IMR-90 (cell line): ENCODE data around the gene PLB1. TPM values are rescaled to one million over a fixed set of nuclear protein-coding genes. Genes with fewer than 3 reads are reported as not detected.

Source experiments
- ATAC-seq: fragments of 200-7000 bp; cut with Tn5 transposase; 2 replicates; pipeline ENCODE4 v1.9.1; 2020; ENCODE audit warnings: low read depth, mild to moderate bottlenecking, moderate library complexity
- BruUV-seq: library from RNA; stranded (reverse); fragments of 400-500 nt; replicated peaks from 2 replicates; lab custom pipeline; 2021; lab: Mats Ljungman, UMichigan
- CTCF ChIA-PET: fragments of 300-600 bp; formaldehyde crosslinking; extraction: SDS; loops from one replicate; lab custom pipeline; 2021; ENCODE audit warnings: antibody characterized with exemption; lab: Yijun Ruan, JAX
- POLR2A ChIA-PET: fragments of 300-600 bp; sonication (Branson Sonifier 250); formaldehyde crosslinking; loops from one replicate; lab custom pipeline; 2022; ENCODE audit warnings: antibody characterized with exemption; ENCODE audit not compliant: unreplicated experiment; lab: Charles Lee
- DNase-seq: peaks from one replicate; pipeline ENCODE4 v3.0.0; 2013
- H2AFZ ChIP-seq: replicated peaks from 2 replicates; pipeline ENCODE3; 2013; ENCODE audit warnings: low read length, mild to moderate bottlenecking; ENCODE audit not compliant: poor library complexity
- H2AK5ac ChIP-seq: 2 replicates; pipeline ENCODE4 v1.6.1; 2013; ENCODE audit warnings: low read depth, low read length, inconsistent platforms
- H2AK9ac ChIP-seq: replicated peaks from 2 replicates; pipeline ENCODE3; 2013; ENCODE audit warnings: mild to moderate bottlenecking, low read depth, low read length, moderate library complexity; ENCODE audit not compliant: poor library complexity
- H2BK120ac ChIP-seq: 2 replicates; pipeline ENCODE4 v1.6.1; 2013; ENCODE audit warnings: low read depth, low read length, inconsistent platforms
- H2BK15ac ChIP-seq: 3 replicates; pipeline ENCODE4 v1.6.1; 2013; ENCODE audit warnings: low read depth, low read length, inconsistent platforms
- H2BK20ac ChIP-seq: 2 replicates; pipeline ENCODE4 v1.6.1; 2013; ENCODE audit warnings: low read depth, mild to moderate bottlenecking, inconsistent platforms, low read length, moderate library complexity
- H2BK5ac ChIP-seq: 2 replicates; pipeline ENCODE4 v1.6.1; 2013; ENCODE audit warnings: mild to moderate bottlenecking, low read depth, low read length, inconsistent platforms; ENCODE audit not compliant: poor library complexity, severe bottlenecking
- H3K14ac ChIP-seq: replicated peaks from 2 replicates; pipeline ENCODE4 v1.6.1; 2013; ENCODE audit warnings: low read depth, low read length, inconsistent platforms
- H3K18ac ChIP-seq: 2 replicates; pipeline ENCODE4 v1.6.1; 2013; ENCODE audit warnings: low read depth, low read length, control low read depth
- H3K23ac ChIP-seq: 2 replicates; pipeline ENCODE4 v1.6.1; 2013; ENCODE audit warnings: low read depth, low read length, inconsistent platforms
- H3K27ac ChIP-seq: 2 replicates; pipeline ENCODE4 v1.5.1; 2013; ENCODE audit warnings: mild to moderate bottlenecking, control low read depth, low read length; ENCODE audit not compliant: insufficient read depth
- H3K27me3 ChIP-seq: 2 replicates; pipeline ENCODE4 v1.6.1; 2013; ENCODE audit warnings: low read length; ENCODE audit not compliant: control insufficient read depth, insufficient read depth
- H3K36me3 ChIP-seq: 2 replicates; pipeline ENCODE4 v1.6.1; 2013; ENCODE audit warnings: low read length, mixed read lengths; ENCODE audit not compliant: control insufficient read depth, insufficient read depth
- H3K4ac ChIP-seq: 2 replicates; pipeline ENCODE4 v1.6.1; 2013; ENCODE audit warnings: low read depth, low read length, inconsistent platforms
- H3K4me1 ChIP-seq: 2 replicates; pipeline ENCODE4 v1.6.1; 2013; ENCODE audit warnings: low read length, mixed read lengths; ENCODE audit not compliant: control insufficient read depth, insufficient read depth
- H3K4me2 ChIP-seq: 2 replicates; pipeline ENCODE4 v1.6.1; 2013; ENCODE audit warnings: low read depth, mild to moderate bottlenecking, control low read depth, low read length, moderate library complexity
- H3K4me3 ChIP-seq: 2 replicates; pipeline ENCODE4 v1.5.1; 2013; ENCODE audit warnings: low read depth, mild to moderate bottlenecking, control low read depth, low read length, moderate library complexity; ENCODE audit not compliant: insufficient read depth
- H3K56ac ChIP-seq: 2 replicates; pipeline ENCODE4 v1.6.1; 2013; ENCODE audit warnings: low read length, inconsistent platforms; ENCODE audit not compliant: insufficient read depth; ENCODE audit errors: extremely low read depth
- H3K79me1 ChIP-seq, 2 experiments: 2 replicates each; pipeline ENCODE4 v1.6.1; 2013; ENCODE audit warnings: low read length in 2 of 2, inconsistent platforms in 1 of 2, low read depth in 1 of 2
- H3K9ac ChIP-seq: 2 replicates; pipeline ENCODE4 v1.6.1; 2013; ENCODE audit warnings: low read depth, low read length, control low read depth
- H3K9me1 ChIP-seq: 2 replicates; pipeline ENCODE4 v1.6.1; 2013; ENCODE audit warnings: low read length, inconsistent platforms; ENCODE audit not compliant: insufficient read depth
- H3K9me3 ChIP-seq: 2 replicates; pipeline ENCODE4 v1.6.1; 2013; ENCODE audit warnings: low read length; ENCODE audit not compliant: control insufficient read depth, insufficient read depth
- H4K20me1 ChIP-seq: 2 replicates; pipeline ENCODE4 v1.6.1; 2013; ENCODE audit warnings: low read length, inconsistent platforms; ENCODE audit not compliant: insufficient read depth
- H4K5ac ChIP-seq: 2 replicates; pipeline ENCODE4 v1.6.1; 2013; ENCODE audit warnings: mild to moderate bottlenecking, low read depth, low read length, control low read depth
- H4K8ac ChIP-seq, 2 experiments: 2 replicates each; pipeline ENCODE4 v1.6.1; 2013; ENCODE audit warnings: low read depth in 2 of 2, low read length in 2 of 2, control low read depth in 1 of 2, inconsistent platforms in 1 of 2
- H4K91ac ChIP-seq: 2 replicates; pipeline ENCODE4 v1.6.1; 2013; ENCODE audit warnings: low read depth, low read length, inconsistent platforms; ENCODE audit not compliant: insufficient read depth
- CEBPB ChIP-seq: IDR thresholded peaks from 2 replicates; pipeline ENCODE4 v1.6.1; 2012; ENCODE audit warnings: low read depth, low read length, improper control_type of control experiment
- CHD1 ChIP-seq: IDR thresholded peaks from 2 replicates; pipeline ENCODE4 v1.6.1; 2012; ENCODE audit warnings: low read depth, low read length, improper control_type of control experiment
- CTCF ChIP-seq: conservative IDR thresholded peaks from 2 replicates; pipeline ENCODE4 v1.5.1; 2012; ENCODE audit warnings: mild to moderate bottlenecking, low read depth, low read length, improper control_type of control experiment
- ELK1 ChIP-seq: fragments of 150-350 bp; IDR thresholded peaks from 2 replicates; pipeline ENCODE4 v1.6.1; 2016; ENCODE audit warnings: low read depth, mild to moderate bottlenecking, low read length, moderate library complexity, borderline replicate concordance
- MAFK ChIP-seq: IDR thresholded peaks from 2 replicates; pipeline ENCODE4 v1.6.1; 2012; ENCODE audit warnings: low read depth, low read length, improper control_type of control experiment
- MAZ ChIP-seq: IDR thresholded peaks from 2 replicates; pipeline ENCODE4 v1.6.1; 2012; ENCODE audit warnings: low read depth, mild to moderate bottlenecking, low read length, improper control_type of control experiment, moderate library complexity, borderline replicate concordance
- RAD21 ChIP-seq: IDR thresholded peaks from 2 replicates; pipeline ENCODE4 v1.6.1; 2012; ENCODE audit warnings: low read length, improper control_type of control experiment
- SMC3 ChIP-seq: fragments of 150-350 bp; IDR thresholded peaks from 2 replicates; pipeline ENCODE4 v1.6.1; 2016; ENCODE audit warnings: low read depth, mild to moderate bottlenecking, antibody characterized with exemption, low read length, moderate library complexity
- WGBS, 2 experiments: methylation state at CpG; one replicate each; pipeline versions ENCODE4 v1.1.5 to v1.1.7; 2013; ENCODE audit warnings: missing lambda C conversion rate in 2 of 2; ENCODE audit not compliant: insufficient read length in 1 of 2; ENCODE audit errors: extremely low coverage in 2 of 2; 5-methylcytosine and 5-hydroxymethylcytosine counted together
- dilution Hi-C: fragments of 300-500 bp; cut with HindIII; formaldehyde crosslinking; loops from one replicate; pipeline ENCODE4 v1.14.3; 2018; ENCODE audit warnings: low sequenced_read_pairs; ENCODE audit not compliant: unreplicated experiment
- in situ Hi-C: fragments of 300-500 bp; cut with MboI; formaldehyde crosslinking; loops from 3 replicates; pipeline ENCODE4 v1.14.3; 2019; ENCODE audit warnings: low sequenced_read_pairs, inconsistent platforms, mixed read lengths
- intact Hi-C: fragments of 100-400 bp; cut with micrococcal nuclease; formaldehyde crosslinking; loops from 2 replicates; pipeline ENCODE4 v1.10.0; 2022
- polyA plus RNA-seq, 3 experiments: library from polyadenylated mRNA; depleted of rRNA; stranded (reverse); fragments of >200 nt; gene quantifications; 2 replicates each; pipeline ENCODE4 v1.2.3, GENCODE V29; 2012; ENCODE audit warnings: low replicate concordance in 1 of 3
- total RNA-seq: library from RNA; depleted of rRNA; stranded (reverse); fragments of >200 nt; gene quantifications from 2 replicates; pipeline ENCODE4 v1.2.3, GENCODE V29; 2012
- TF ChIP-seq, protein P1 (sequence below): fragments of 150-350 bp; IDR thresholded peaks from 2 replicates; pipeline ENCODE4 v1.6.1; 2017; ENCODE audit warnings: mild to moderate bottlenecking, antibody characterized with exemption, low read length, low read depth

The PLB1 gene
- total and polyA plus RNA-seq, 2 of the 4 experiments (the other 2 are of a cell fraction), result 0.74 to 0.90 TPM

DNA sequence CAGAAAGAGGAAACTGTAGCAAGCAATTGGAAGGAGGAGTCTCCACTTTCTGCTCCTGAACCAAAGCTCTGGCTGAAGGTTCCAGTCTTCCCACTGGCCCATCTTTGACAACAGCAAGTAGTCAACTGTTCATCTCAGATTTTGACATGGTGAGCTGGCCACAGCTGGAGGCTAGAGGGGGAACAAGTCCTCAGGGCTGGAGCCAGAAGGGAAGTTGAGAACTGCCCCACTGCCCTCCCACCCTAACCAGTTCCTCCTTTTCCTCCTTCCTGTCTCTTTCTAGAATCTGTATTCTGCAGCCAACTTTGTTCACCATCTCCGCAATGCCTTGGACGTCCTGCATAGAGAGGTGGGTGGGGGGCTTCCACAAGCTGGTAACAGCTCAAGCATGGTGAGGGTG is 105.8 kb downstream of the PLB1 start:
- Histone ChIP-seq H3K36me3 (no peaks in the 10 kb centered on the region), H2AFZ (no peak overlapping the region), H3K27me3 (no peaks in the 10 kb centered on the region), H3K9me1 (no peaks in the 10 kb centered on the region; the same call in 1 of the 2 replicates), H4K8ac (no peak overlapping the region), H2BK5ac (no peak overlapping the region), H3K4ac (no peak overlapping the region), H2BK15ac (no peak overlapping the region; the same call in 2 of the 3 replicates), H3K9ac (no peak overlapping the region), H3K18ac (no peak overlapping the region), H4K20me1 (no peaks in the 10 kb centered on the region), H4K91ac (no peak overlapping the region), H3K4me3 (no peak overlapping the region), H2AK9ac (no peak overlapping the region), H4K5ac (no peak overlapping the region), H3K27ac (no peak overlapping the region), H3K56ac (no peak overlapping the region), H2BK120ac (no peak overlapping the region), H2BK20ac (no peak overlapping the region), H3K23ac (no peak overlapping the region), H3K9me3 (no peaks in the 10 kb centered on the region), H3K4me2 (no peak overlapping the region), H3K4me1 (peaks cover under 1% of the 10 kb centered on the region; the same call in 1 of the 2 replicates), H3K14ac (no peak overlapping the region), H3K79me1 (no peaks in the 10 kb centered on the region), H2AK5ac (0 out of 2 replicates have a peak overlapping the region, but pooled peaks have one; percentile 2)
- intact Hi-C loops (no loop called here), dilution Hi-C loops (no loop called here), in situ Hi-C loops (no loop called here)
- ChIA-PET POLR2A (no interaction called here), CTCF (no interaction called here)
- DNase-seq (no peak), ATAC-seq (no peak)
- no TSS peak for BruUV-seq
- TF ChIP-seq MAZ (no peak), ELK1 (no peak), CTCF (no peak), CEBPB (no peak), CHD1 (no peak), MAFK (no peak), RAD21 (no peak), SMC3 (no peak)
- TF ChIP-seq, protein P1, sequence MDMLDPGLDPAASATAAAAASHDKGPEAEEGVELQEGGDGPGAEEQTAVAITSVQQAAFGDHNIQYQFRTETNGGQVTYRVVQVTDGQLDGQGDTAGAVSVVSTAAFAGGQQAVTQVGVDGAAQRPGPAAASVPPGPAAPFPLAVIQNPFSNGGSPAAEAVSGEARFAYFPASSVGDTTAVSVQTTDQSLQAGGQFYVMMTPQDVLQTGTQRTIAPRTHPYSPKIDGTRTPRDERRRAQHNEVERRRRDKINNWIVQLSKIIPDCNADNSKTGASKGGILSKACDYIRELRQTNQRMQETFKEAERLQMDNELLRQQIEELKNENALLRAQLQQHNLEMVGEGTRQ, result no peak
- WGBS, 2 experiments, result no CpG with 5 or more reads among the region's 2 CpGs
